ENCODE measurements around the gene UBE2L3.

UBE2L3 gene

GRCh38 chr22:21569459-21570170, 2.1 kb downstream of the UBE2L3 start:
- no peaks in the 10 kb centered on the region for H3K27me3 ChIP-seq (ENCODE audit: low read length)
- H3K9me2 ChIP-seq (replicated peaks; ENCODE audit: insufficient read depth, low read length) = no peaks in the 10 kb centered on the region
- H3F3A ChIP-seq (ENCODE audit: insufficient read depth) = no peaks in the 10 kb centered on the region
- no peaks in the 10 kb centered on the region for H3K9me3 ChIP-seq (ENCODE audit: insufficient read depth, low read length)
- no peak overlapping the region for H2AFZ ChIP-seq (ENCODE audit: low read depth, low read length, severe bottlenecking)
- peak overlapping the region; percentile 22 for H3K4me3 ChIP-seq (ENCODE audit: insufficient read depth, low read length, poor library complexity, severe bottlenecking)
- peaks cover 13% of the 10 kb centered on the region; the same call in 1 of the 2 replicates for H4K20me1 ChIP-seq (ENCODE audit: low read depth, low read length)
- H3K9ac ChIP-seq (ENCODE audit: low read length) = peak overlapping the region; percentile 90
- TF ChIP-seq CTCF (IDR thresholded peaks at IDR 0.05; ENCODE audit: insufficient read depth, low read length, poor library complexity, severe bottlenecking) (no peak), EZH2phosphoT487 (conservative IDR thresholded peaks at IDR 0.05; ENCODE audit: low read length) (no peak)
- no peak overlapping the region for H3K27ac ChIP-seq (ENCODE audit: low read depth, low read length)
- peaks cover 69% of the 10 kb centered on the region for H3K79me2 ChIP-seq (ENCODE audit: insufficient read depth, low read length)
- no peaks in the 10 kb centered on the region for H3K36me3 ChIP-seq (ENCODE audit: low read length)
- H3K4me2 ChIP-seq (ENCODE audit: low read depth, low read length, poor library complexity, severe bottlenecking) = peak overlapping the region; percentile 92

GRCh38 chr22:21570398-21570797, 2.9 kb downstream of the UBE2L3 start:
- Histone ChIP-seq H3K9me2 (replicated peaks; ENCODE audit: insufficient read depth, low read length) (no peaks in the 10 kb centered on the region), H4K20me1 (ENCODE audit: low read depth, low read length) (peaks cover 13% of the 10 kb centered on the region; the same call in 1 of the 2 replicates), H2AFZ (ENCODE audit: low read depth, low read length, severe bottlenecking) (no peak overlapping the region), H3K27me3 (ENCODE audit: low read length) (no peaks in the 10 kb centered on the region), H3K9me3 (ENCODE audit: insufficient read depth, low read length) (no peaks in the 10 kb centered on the region), H3K79me2 (ENCODE audit: insufficient read depth, low read length) (peaks cover 75% of the 10 kb centered on the region), H3K9ac (ENCODE audit: low read length) (no peak overlapping the region), H3K27ac (ENCODE audit: low read depth, low read length) (no peak overlapping the region), H3K4me2 (ENCODE audit: low read depth, low read length, poor library complexity, severe bottlenecking) (peak overlapping the region; percentile 92), H3K4me3 (ENCODE audit: insufficient read depth, low read length, poor library complexity, severe bottlenecking) (no peak overlapping the region), H3F3A (ENCODE audit: insufficient read depth) (no peaks in the 10 kb centered on the region), H3K36me3 (ENCODE audit: low read length) (no peaks in the 10 kb centered on the region)
- TF ChIP-seq CTCF (IDR thresholded peaks at IDR 0.05; ENCODE audit: insufficient read depth, low read length, poor library complexity, severe bottlenecking) (no peak), EZH2phosphoT487 (conservative IDR thresholded peaks at IDR 0.05; ENCODE audit: low read length) (no peak)

- TF ChIP-seq CTCF (IDR thresholded peaks at IDR 0.05; ENCODE audit: insufficient read depth, low read length, poor library complexity, severe bottlenecking) (no peak), EZH2phosphoT487 (conservative IDR thresholded peaks at IDR 0.05; ENCODE audit: low read length) (no peak)
- no peak overlapping the region for H3K27ac ChIP-seq (ENCODE audit: low read depth, low read length)
- no peak overlapping the region for H3K9ac ChIP-seq (ENCODE audit: low read length)
Observed at GRCh38 chr22:21571679-21572078, 4.2 kb downstream of the UBE2L3 start.

More at GRCh38 chr22:21571679-21572078, 4.2 kb downstream of the UBE2L3 start:
- Histone ChIP-seq H3K4me3 (ENCODE audit: insufficient read depth, low read length, poor library complexity, severe bottlenecking) (no peak overlapping the region), H2AFZ (ENCODE audit: low read depth, low read length, severe bottlenecking) (no peak overlapping the region), H3K9me3 (ENCODE audit: insufficient read depth, low read length) (no peaks in the 10 kb centered on the region), H3K36me3 (ENCODE audit: low read length) (no peaks in the 10 kb centered on the region), H3K79me2 (ENCODE audit: insufficient read depth, low read length) (peaks cover 84% of the 10 kb centered on the region), H3F3A (ENCODE audit: insufficient read depth) (no peaks in the 10 kb centered on the region), H3K4me2 (ENCODE audit: low read depth, low read length, poor library complexity, severe bottlenecking) (no peak overlapping the region), H4K20me1 (ENCODE audit: low read depth, low read length) (peaks cover 13% of the 10 kb centered on the region; the same call in 1 of the 2 replicates), H3K27me3 (ENCODE audit: low read length) (no peaks in the 10 kb centered on the region), H3K9me2 (replicated peaks; ENCODE audit: insufficient read depth, low read length) (no peaks in the 10 kb centered on the region)
